ENCODE measurements around the gene GFER.
"Not testable (repeated sequence)": the region's sequence is repeated elsewhere in the genome, so short reads cannot be mapped to it uniquely, and the experiment has no call there.

GFER gene

DNA sequence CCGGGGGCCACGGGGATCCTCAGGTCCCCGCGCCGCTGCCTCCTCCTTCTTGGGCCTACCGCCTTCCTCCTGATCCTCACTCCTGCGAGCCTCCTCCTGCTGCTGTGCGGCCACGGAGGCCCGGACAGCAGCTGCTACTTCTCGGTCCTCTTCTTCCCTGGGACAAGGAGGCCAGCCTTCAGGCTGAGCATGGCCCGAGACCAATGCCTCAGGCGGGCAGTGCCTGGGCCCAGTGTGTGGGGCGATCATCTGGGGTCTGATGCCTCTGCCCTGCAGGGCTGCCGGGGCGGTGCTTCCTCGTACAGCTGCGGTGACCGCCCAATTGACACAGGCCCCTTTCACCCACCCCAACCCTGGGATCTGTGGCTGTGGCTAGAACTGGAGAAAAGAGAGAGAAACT, 17.0 kb downstream of the GFER start:
- DNase-seq (ENCODE audit: low read depth, low spot score): no peak
- no peak overlapping the region for H3K4me3 ChIP-seq (ENCODE audit: low read length)

- no peak for DNase-seq (ENCODE audit: low read depth, low spot score)
- no peak overlapping the region for H3K4me3 ChIP-seq (ENCODE audit: low read length)
These were observed 17.7 kb downstream of the GFER start for GRCh38 chr16:2001456-2002355.

DNA sequence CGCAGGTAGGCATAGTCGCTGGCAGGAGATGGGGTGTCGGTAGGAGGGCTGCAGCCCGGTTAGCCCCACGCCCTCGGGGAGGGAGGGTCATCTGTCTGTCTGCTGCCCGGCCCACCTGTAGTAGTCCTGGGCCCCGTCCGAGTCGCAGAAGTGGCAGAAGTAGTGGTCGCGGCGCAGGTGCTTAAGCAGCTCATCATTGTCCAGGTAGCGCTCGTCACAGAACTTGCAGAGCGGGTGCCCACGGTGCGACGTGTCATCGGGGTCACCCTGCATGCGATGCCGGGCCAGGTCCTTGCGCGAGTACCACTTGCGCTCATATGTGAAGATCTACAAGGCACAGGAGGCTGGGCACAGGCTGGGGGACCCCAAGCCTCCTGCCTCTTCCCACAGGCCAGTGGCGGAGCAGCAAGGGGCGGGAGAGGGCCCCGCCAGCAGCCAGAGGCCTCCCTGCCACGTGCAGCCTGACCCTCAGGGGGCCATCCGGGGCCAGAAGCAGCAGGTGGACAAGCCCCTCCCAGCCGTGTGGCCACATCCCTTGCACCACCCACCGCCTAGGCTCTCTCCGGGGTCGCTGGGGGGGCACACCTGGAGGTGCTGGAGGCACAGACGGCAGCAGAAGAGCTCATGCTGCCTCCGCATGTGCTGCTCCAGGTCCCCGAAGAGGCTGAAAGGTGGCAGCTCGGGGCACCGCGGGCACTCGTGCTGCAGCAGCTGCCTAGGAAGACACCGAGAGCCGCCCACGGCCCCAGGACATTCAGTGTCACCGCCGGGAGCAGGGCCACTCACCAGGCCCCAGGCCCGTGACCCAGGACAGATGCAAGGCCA, 18.6 kb downstream of the GFER start:
- no peak for DNase-seq (ENCODE audit: low read depth, low spot score)
- H3K4me3 ChIP-seq (ENCODE audit: low read length): no peak overlapping the region

DNA sequence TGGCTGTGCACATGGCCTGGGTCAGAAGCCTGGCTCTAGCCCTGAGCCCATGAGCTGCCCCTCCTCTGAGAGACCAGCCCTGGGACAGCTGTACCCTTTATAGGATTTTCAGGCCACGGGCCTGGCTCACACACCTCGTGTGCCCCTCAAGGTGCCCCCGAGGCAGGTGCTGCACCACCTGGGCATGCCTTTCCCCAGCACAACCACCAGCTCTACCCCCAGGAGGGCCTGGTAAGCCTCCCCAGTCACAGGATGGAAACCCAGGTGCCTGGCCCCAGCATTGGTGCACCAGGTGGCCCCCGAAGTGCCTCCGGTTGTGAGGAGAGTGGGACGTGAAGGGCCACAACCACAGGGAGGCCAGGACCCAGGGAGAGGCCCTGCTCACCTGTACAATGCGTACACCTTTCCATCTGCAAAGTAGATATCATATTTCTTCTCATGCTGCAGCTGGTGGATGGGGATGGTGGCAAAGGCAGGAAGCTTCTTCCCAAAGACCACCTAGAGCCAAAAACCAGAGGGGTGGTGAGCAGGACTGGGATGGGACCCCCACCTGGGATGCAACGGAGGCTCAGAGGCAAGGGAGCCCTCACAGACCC, 19.3 kb downstream of the GFER start:
- no peak overlapping the region for H3K4me3 ChIP-seq (ENCODE audit: low read length)

GRCh38 chr16:2003827-2004641, 20.0 kb downstream of the GFER start:
- DNase-seq (ENCODE audit: low read depth, low spot score): peak; percentile 74
- no peak overlapping the region for H3K4me3 ChIP-seq (ENCODE audit: low read length)

More for the DNA sequence above, 19.3 kb downstream of the GFER start:
- no peak for DNase-seq (ENCODE audit: low read depth, low spot score)

GRCh38 chr16:2004795-2005517, 21.0 kb downstream of the GFER start:
- DNase-seq (ENCODE audit: low read depth, low spot score): no peak
- no peak overlapping the region for H3K4me3 ChIP-seq (ENCODE audit: low read length)

- H3K4me3 ChIP-seq (ENCODE audit: low read length): no peak overlapping the region
- DNase-seq (ENCODE audit: low read depth, low spot score): no peak
These were observed 21.7 kb downstream of the GFER start for GRCh38 chr16:2005646-2006045.

DNA sequence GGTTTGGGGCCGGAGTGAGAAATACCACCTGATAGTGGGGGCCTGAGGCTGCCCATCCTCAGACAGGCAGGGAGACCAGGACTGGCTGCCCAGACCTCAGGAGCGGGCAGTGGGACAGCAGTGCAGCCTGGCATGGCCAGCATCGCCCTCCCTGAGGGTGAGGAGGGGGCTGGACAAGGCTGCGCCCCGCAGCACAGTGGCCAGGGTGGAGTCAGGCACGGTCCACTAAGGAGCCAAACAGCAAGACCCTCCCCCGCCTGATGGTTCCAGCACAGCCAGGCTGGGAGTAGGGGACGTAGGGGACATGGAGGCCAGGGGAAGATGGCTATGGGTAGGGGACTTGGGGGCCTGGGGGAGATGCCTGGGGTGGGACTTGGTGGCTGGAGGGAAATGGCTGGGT, 22.3 kb downstream of the GFER start:
- no peak for DNase-seq (ENCODE audit: low read depth, low spot score)

GRCh38 chr16:2007081-2007836, 23.3 kb downstream of the GFER start:
- H3K4me3 ChIP-seq (ENCODE audit: low read length): peak overlapping the region; percentile 75
- no peak for DNase-seq (ENCODE audit: low read depth, low spot score)

More for the DNA sequence above, 22.3 kb downstream of the GFER start:
- no peak overlapping the region for H3K4me3 ChIP-seq (ENCODE audit: low read length)

- peak overlapping the region; percentile 75 for H3K4me3 ChIP-seq (ENCODE audit: low read length)
- DNase-seq (ENCODE audit: low read depth, low spot score): no peak
These were observed 24.1 kb downstream of the GFER start for GRCh38 chr16:2008009-2008526.

- no peak for DNase-seq (ENCODE audit: low read depth, low spot score)
- peak overlapping the region; percentile 75 for H3K4me3 ChIP-seq (ENCODE audit: low read length)
These were observed 24.7 kb downstream of the GFER start for GRCh38 chr16:2008631-2009163.

DNA sequence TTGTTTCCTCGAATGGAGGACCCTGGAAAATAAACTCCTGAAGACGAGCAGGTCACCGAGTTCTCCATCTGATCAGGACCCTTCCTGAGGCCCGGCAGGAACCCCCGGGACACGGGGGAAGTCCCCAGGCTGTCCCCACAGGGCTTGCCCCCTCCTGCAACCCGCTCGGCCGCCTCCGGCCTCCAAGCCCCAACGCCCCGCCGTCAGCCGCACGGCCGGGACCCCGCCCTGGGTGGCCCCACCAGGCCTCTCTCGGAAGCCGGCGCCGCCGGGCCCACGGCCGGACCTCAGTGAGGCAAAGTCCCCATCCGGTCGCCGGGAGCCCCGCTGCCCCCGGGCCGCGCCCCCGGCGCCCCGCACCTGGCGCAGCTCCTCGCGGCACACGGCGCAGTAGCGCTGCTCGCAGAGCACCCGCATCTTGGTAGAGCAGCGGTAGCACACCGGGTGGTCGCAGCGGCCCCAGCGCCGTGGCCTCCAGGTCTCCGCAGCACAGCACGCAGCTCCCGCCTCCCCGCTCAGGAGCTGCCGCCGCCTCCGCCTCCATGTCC, 25.2 kb downstream of the GFER start:
- no peak for DNase-seq (ENCODE audit: low read depth, low spot score)
- peak overlapping the region; percentile 75 for H3K4me3 ChIP-seq (ENCODE audit: low read length)

DNA sequence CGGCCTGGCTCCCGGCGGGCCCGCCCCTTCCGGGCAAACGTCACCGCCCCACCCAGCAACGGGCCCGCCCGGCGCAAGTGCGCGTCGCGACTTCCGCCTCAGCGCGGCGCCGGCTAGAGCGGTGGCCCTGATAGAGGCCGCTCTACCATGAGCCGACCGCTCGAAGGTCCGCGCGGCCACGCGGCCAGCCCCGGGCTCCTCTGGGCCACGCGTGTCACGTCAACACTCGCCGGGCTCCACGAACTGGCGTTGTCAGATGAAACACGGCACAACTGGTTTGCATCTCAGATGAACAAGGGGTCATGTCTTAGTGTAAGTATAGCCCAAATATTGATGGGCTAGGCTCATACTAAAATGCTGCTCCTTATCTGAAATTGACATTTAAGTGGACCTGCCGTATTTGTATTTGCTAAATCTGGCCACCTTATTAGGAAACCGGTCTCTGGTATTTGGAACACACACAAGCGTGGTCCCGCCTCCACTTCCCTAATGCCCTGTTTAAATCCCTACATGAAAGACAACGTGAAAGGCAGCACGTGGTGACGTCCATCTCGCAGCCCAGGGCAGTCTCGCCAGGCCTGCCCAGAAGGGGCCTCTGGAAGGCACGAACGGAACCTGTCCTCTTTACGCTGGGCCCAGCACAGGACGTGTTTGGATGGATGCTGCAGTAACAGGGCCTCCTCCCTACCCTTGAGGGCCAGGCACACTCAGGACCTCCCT, 26.0 kb downstream of the GFER start, which contains the start of gene ZNF598:
TSS of gene ZNF598 (minus strand) at position 31 of the 720 bp plus-strand sequence.
- peak; percentile 56 for DNase-seq (ENCODE audit: low read depth, low spot score)
- peak within 1 kb of the TSS; percentile 78 for H3K4me3 ChIP-seq (ENCODE audit: low read length)

GRCh38 chr16:2011726-2012125, 27.7 kb downstream of the GFER start:
- not testable (repeated sequence) for H3K4me3 ChIP-seq (ENCODE audit: low read length); DNase-seq (ENCODE audit: low read depth, low spot score)

GRCh38 chr16:2013527-2013926, 29.5 kb downstream of the GFER start:
- DNase-seq (ENCODE audit: low read depth, low spot score): no peak
- no peak overlapping the region for H3K4me3 ChIP-seq (ENCODE audit: low read length)

Measured in Jurkat, Clone E6-1 (cell line).